Cardiac septum (tissue), 1 donor: ENCODE data around the gene CLIC4. TPM values are rescaled to one million over a fixed set of nuclear protein-coding genes. Genes with fewer than 3 reads are reported as not detected.
A peak's percentile ranks its signal among the peaks of the same experiment; 100 is the strongest.
"Not testable (repeated sequence)": the region's sequence is repeated elsewhere in the genome, so short reads cannot be mapped to it uniquely, and the experiment has no call there.

Source experiments
- DNase-seq: peaks from one replicate; pipeline ENCODE4 v3.0.0-alpha.2; 2020; ENCODE audit warnings: low spot score
- intact Hi-C: fragments of 100-400 bp; cut with DNase I; formaldehyde crosslinking; loops from one replicate; pipeline ENCODE4 v1.14.0; 2022
- total RNA-seq: library from RNA; stranded (reverse); fragmentation: NEBNext Ultra II Directional; extraction: Animal tissue kit (Norgen Biotek cat#: 25700); gene quantifications from one replicate; pipeline ENCODE4 v1.2.1, GENCODE V29; 2021
- donor health status: DM: no; HTN: no; CAD: no.

Gene CLIC4
- total RNA-seq, 1 donor from 2014 or later = 316 TPM

DNA sequence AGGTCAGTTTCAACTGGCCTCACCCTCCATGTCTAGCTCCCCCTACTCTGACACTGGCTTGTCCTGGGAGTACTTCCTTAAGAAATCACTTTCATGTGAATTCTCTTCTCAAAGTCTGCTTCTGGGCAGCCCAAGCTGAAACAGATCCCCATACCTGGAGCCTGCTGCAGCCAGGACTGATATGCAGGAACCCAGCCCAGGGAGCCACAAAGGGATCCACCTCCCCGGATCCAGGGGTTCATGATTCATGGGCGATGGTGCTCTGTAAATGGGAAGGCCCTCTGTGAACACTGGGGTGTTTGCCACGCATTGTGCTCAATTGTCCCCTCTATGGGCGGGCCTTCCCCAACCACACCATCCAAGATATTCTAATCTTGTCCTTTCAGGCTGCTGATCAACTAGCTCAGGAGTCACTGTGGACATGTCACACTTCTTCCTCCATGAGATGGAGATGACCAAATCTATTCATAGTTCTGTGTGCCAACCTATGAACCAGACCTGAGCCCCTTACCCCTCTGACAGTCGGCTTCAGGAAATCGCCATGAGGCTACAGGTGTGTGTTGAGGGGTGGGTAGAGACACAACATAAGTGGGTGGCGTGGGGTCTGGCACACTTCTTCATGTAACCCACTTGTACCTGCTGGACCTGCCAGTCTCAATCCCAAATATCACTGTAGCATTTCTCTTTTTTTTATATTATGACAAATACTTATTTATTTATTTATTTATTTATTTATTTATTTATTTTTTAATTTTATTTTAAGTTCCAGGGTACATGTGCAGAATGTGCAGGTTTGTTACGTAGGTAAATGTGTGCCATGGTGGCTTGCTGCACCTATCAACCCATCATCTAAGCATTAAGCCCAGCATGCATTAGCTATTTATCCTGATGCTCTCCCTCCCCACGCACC is 143.1 kb downstream of the CLIC4 start:
- peak; percentile 38 for DNase-seq
- intact Hi-C loops = no loop called here

DNA sequence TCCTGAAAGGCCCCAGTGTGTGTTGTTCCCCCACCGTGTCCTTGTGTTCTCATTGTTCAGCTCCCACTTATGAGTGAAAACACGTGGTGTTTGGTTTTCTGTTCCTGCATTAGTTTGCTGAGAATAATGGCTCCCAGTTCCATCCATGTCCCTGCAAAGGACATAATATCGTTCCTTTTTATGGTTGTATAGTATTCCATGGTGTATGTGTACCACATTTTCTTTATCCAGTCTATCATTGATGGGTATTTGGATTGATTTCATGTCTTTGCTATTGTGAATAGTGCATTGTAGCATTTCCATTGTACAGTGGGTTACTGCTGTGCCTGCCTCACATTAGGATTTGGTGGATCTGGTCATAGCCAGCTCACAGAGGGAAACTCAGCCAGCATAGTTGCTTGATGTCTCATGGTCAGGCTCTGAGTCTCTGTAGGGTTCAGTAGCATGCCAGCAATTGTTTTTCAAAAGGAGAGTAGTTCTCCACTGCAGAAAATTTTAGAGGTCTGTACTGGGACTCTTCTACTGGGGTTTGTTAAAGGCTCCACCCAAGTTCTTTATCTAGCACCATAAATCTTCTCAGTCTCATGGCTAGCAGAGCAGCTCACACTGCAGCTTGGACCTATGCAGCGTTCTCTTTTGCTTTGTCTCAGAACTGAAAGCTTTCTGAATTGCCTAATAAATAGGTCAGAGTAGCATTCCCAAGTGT is 143.9 kb downstream of the CLIC4 start:
- intact Hi-C loops = no loop called here
- no peak for DNase-seq

DNA sequence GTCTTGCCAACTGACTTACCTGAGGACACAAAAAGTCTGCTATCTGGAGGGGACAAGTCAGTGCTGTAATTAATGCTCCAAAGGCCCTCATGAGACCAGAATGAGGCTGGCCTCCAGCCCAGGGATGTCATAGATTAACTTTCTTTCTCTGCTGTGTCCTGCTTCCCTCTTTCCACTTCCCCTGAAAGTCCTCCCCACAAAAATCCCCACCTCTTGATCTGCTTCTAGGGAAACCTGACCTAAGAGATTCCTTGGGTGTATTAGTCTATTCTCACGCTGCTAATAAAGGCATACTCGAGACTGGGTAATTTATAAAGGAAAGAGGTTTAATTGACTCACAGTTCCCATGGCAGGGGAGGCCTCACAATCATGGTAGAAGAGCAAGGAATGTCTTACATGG is 145.6 kb downstream of the CLIC4 start:
- no peak for DNase-seq
- intact Hi-C loops = no loop called here

DNA sequence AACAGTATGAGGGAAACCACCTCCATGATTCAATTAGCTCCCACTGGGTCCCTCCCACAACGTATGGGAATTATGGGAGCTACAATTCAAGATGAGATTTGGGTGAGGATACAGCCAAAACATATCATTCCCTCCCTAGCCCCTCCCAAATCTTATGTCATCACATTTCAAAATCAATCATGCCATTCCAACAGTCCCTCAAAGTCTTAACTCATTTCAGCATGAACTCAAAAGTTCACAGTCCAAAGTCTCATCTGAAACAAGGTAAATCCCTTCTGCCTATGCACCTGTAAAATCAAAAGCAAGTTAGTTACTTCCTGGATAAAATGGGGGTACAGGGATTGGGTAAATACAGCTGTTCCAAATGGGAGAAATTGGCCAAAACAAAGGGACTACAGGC is 146.1 kb downstream of the CLIC4 start:
- DNase-seq, intact Hi-C loops: not testable (repeated sequence)

DNA sequence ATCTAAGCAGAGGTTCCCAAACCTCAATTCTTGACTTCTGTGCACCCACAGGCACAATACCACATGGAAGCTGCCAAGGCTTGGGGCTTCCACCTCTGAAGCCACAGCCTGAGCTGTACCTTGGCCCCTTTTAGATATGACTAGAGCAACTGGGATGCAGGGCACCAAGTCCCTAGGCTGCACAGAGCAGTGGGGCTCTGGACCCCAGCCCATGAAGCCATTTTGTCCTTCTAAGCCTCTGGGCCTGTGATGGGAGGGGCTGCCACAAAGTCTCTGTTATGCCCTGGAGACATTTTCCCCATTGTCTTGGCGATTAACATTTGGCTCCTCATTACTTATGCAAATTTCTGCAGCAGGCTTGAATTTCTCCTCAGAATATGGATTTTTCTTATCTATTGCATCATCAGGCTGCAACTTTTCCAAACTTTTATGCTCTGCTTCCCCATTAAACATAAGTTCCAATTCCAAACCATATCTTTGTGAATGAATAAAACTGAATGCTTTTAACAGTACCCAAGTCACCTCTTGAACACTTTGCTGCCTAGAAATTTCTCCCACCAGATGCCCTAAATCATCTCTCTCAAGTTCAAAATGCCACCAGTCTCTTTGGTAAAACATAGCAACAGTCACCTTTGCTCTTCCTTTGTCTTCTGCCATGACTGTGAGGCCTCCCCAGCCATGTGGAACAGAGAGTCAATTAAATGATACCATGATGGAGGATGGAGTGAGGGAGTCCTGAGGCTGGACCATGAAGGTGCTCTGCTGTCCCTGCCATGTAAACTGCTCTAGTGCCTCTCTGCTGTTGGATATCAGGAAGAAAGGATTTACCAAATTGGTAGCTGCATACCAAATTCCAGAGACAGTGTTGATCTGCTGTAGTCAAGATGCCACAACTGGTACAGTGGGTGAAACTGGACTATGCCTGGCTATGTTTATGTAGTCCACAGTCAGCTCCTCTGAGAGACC is 147.2 kb downstream of the CLIC4 start:
- intact Hi-C loops = no loop called here
- DNase-seq = no peak

DNA sequence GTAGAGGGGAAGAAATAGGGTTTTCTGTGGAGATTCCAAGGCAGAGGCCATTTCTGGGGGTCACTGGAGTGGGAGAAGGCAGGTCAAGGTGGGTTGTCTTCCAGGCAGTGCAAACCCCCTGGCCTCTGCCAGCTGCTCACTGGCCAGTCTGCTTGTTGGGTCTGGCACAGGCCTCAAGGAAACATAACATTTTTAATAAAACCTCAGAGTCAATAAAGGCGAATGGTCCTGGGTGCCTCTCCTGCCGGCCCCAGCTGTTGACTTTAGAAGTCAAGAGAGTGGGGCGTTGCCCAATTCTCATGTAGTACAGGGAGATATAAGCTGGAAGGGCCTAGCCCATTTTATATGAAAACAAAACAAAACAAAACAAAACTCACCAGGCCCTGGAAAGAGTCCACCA is 148.2 kb downstream of the CLIC4 start:
- intact Hi-C loops = no loop called here

More for the DNA sequence above, 148.2 kb downstream of the CLIC4 start:
- no peak for DNase-seq

Other genes starting within 250 kb of the CLIC4 start
- 5.1 TPM for gene RCAN3, start 242.6 kb upstream of the CLIC4 start, total RNA-seq
- not detected for gene NCMAP, start 189.4 kb upstream of the CLIC4 start, total RNA-seq
- 78.2 TPM for gene SRRM1, start 102.1 kb upstream of the CLIC4 start, total RNA-seq
- 0.51 TPM for gene RUNX3, start 184.8 kb downstream of the CLIC4 start, total RNA-seq